ENCODE measurements around the gene TXNRD2.

The TXNRD2 gene

DNA sequence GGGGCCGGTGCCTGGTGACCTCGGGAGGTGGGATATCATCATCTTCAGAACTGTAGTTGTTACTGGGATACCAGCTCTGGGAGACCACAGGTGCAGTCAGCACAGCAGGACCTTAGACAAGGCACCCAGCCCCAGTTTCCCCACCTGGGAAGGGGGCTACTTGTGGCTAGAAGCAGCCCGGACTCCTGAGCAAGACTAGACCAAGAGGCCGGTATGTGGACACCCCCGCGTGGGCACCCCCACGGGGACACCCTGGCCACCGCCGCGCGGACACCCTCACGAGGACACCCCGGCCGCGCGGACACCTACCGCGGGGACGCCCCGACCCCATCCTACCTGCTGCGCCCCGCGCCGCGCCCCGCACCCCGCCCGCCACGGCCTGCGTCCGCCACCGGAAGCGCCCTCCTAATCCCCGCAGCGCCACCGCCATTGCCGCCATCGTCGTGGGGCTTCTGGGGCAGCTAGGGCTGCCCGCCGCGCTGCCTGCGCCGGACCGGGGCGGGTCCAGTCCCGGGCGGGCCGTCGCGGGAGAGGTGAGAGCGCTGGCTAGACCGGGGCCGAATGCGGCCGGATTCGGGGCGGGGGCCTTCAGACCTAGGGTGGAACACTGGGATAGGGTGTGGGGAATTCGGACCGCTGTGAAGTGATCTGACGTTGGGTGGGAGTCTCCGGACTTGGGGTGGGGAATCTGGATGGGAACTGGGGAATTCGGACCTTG lies at the start of gene TXNRD2, which contains the start of gene COMT:
TSS of gene TXNRD2 (minus strand) at position 454 of the 718 bp plus-strand sequence. CDS start at position 439, 15 bp downstream.
TSS of gene COMT (plus strand) at position 408 of the 718 bp plus-strand sequence. CDS start 20,755 bp downstream, outside the sequence.
- peak; percentile 87 for ATAC-seq
- DNase-seq, result peak; percentile 83

DNA sequence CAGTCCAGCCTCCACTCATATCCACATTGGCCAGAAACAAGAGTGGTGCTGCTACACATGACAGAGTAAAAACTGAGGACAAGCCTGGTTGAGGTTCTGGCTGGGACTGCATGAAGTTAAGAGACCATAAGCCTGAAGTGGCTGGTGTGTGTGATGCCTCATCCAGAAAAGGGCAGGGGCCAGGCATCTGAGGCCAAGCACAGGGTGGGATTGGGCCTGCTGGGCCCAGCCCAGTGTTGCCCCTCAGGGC lies 49.7 kb upstream of the TXNRD2 start:
- DNase-seq, result no peak

DNA sequence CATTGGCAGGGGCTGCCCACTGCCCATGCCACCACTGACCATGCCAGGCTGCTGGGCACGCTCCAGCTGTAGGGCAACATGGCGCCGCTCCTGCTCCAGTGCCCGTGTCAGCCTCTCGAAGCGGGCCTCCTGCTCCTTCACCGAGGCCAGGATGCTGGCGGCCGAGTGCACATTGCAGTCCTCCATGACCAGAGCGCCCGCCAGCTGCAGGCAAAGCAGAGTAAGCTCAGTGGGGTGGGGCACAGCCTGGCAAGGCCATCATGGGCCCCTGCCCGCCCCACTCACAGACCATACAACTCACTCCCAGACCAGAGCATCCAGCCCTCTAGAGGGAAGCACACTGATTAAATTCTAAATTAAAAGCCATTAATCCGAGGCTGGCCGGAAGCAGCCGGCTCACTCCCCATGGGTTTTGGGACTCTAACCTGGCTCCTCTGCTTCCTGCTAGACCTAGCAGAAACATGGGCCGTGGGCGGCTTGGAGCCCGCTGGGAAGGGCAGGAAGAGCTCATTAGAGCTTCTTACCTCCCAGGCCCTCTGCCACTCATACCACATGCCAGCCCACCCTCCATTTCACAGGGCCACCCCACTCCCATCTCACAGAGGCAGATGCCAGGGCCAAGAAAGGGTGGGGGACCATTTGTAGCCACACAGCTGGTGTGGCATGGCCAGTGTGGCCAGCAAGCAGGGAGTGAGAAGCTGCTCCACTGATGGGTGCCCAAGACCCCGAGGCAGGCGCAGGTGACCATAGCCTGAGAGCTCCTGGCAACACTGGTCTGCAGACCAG lies 49.2 kb upstream of the TXNRD2 start:
- no peak for DNase-seq
- no peak for ATAC-seq

More for the DNA sequence above, 49.7 kb upstream of the TXNRD2 start:
- no peak for ATAC-seq

DNA sequence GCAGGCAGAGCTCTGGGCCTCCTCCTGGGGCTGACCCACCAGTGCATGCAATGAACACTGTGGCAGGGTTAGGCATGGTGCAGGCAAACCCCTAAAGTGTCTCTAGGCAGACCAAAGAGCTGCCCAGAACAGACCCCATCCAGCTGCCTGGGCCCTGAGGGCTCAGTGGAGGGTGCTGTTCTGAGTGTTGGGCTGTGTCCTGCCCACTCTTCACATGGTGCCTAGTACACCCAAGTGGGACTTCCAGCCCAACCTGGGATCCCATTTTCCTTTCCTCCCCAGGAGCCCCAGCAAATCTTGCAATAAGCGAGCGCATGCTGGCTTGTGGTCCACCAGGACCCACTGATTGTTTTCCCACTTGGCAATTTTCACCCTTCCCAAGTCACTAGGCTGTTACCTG lies 48.6 kb upstream of the TXNRD2 start:
- DNase-seq (no peak), ATAC-seq (no peak)

DNA sequence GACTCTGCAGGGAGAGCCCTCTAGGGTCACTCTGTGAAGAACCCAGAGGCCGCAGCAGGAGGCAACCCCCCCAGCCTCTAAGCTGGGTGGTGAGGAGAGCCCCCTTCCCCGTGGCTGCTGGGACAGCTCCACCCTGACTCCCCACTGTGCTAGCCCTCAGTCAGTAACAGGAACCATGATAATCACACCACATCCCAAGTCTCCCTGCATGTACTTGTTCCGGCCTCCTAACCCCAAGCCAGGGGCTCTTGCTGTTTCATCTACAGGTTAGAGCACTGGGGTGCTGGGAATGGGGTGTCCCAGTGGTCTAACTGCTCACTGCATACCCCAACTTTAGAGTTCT lies 48.1 kb upstream of the TXNRD2 start:
- no peak for DNase-seq
- ATAC-seq, result no peak

DNA sequence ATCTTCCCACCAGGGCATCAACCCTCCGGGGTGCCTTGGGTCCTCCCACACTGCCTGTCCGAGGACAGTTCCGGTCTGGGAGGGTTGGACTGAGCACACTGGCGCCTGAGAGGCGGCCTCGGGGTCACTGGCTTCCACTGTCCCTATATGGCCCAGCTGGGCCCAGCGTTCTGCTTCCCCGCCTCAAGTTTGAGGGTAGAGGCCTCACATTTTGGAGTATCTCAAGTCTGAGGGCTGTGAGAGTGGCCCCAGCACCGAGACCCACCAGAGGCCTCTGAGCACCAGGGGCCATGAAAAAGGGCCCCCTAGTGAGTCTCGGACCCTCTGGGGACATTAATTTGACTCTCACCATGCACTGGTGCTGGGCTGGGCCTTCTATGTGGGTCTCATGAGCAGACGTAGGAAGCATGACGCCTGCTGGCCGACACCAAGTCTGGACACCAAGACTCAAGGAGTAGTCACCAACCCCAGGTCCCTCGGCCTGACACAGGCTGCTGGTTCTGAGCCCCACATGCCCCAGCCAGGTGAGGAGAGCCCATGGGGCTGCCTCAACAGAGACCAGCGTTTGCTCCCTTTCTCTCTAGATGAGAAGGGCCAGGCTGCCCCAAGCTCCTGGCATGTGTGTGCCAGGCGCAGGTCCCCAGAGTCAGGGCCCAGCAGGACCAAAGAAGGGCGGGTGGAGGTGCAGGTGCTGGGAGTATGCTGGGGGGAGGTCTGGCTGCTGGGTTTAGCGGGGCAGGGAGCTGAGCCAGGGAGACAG lies 47.5 kb upstream of the TXNRD2 start:
- ATAC-seq (no peak), DNase-seq (no peak)

DNA sequence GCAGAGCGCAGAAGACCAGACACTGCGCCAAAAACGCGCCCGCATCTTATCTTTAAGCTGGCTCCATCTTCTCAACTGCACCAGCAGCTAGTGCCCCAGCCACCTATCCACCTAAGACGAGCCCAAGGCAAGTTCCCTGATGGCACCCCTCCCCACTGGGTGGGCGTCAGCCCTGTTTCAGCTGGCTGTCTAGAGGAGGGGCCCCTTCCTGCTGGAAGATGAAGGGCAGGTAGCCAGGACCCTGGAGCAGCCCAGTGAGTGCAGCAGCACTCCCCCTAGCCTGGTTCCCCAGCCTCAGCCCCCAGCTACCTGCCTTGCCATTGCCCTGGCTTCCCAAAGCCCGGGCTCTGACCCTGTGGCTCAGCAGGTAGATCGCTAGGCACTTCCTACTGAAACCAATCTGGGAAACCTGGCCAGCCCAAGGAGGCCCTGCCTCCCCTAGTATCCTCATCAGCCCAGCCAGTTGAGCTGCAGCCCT lies 46.8 kb upstream of the TXNRD2 start:
- ATAC-seq (no peak), DNase-seq (no peak)

DNA sequence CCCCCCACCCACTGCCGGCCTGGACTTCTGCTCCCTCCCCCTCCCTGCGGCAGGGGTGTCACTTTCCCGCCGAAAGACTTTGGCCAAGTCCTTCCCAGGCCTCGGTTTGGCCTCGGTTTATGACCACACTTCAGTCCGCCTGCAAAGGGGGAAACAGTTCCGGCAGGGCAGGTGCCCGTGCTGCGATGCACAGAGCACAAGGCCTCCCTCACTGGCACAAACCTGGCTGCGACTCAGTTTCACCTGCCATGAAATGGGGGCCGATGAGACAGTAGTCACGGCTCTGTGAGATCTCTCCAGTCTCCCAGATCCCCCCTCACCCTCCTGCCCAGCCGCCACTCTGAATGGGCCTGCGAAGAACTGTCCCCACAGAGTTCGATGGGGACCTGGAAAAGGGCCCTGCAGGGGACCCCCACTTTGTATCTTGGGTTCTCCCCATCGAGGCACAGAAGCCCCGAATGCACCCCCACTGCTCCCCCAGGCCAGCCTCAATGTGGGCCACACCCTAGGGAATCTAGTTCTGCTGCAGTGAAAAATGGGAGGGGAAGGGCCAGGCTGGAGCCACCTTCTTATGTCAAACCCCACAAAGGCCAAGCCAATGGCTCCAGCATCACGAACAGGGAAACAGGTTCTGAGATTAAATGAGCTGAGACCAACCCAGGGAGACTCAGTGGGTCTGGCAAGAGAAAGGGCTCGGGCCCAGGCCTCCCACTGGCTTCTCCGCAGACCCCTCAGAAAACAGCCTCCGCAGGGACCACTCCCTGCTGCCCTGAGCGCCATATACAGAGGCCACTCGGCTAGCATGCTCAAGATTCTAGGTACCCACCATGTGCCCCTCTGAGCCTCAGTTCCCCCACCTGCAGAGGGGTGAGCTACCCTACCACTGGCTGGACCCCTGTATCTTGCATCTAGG lies 46.0 kb upstream of the TXNRD2 start:
- DNase-seq (no peak), ATAC-seq (no peak)

DNA sequence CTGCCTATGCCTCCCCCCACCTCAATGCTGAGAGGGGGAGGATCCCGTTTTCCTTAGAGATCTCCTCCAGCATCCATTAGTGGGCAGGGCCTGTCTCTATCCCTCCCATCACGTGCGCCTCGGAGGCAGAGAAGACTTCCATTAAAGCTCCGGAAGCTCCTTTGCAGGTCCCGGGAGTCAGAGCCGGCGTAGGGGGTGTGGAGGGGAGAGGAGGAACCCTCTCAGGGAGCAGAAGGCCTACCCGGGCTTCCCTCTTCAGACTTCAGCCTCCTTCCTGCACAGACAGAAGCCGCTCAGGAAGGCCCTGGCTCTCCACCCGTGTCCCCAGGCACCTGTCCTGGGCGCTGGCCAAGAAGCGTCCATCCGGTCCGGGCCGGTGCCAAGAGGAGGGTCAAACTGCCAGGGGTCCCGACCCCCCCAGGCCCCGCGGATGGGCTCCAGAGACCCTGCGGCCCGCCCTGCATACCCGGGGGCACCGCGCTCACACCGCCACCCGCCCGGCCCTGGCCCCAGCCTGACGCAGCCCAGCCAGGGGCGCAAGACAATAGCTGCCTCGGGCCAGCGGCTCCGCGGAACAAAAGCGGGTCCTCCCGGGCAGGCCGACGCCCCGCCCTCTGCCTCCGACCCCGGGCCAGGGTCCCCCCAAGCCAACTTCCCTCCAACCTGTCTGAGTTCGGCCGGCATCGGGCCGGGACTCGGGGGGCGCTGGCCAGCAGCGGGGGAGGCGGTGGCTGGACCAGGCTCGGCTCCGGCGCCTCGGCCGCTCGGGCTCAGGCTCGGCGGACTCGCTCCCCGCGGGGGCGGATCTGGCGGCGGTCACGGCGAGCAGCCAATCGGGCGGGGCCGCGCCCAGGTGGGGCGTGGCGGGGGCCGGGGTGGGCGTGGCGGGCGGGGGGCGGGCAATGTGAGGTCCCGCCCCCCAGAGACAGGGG lies 45.1 kb upstream of the TXNRD2 start:
- peak; percentile 73 for ATAC-seq
- DNase-seq, result peak; percentile 79

DNA sequence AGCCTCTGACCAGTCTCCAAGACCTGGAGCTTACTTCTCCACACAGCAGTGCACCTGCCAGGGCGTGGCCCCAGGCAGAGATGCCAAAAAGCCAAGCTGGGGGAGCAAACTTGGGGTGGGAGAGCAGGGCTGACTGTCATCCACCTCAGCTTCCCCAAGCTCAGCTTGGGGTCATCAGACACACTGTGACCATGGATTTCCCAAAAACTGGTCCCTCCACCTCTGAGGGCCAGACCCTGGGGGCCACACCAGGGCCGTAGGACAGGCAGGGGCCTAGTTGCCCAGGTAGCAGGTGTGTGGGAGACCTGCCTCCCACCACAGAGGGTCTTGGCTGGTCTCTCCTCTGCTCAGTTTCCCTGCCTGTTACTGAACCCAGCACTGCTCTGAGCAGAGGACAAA lies 44.4 kb upstream of the TXNRD2 start:
- ATAC-seq (no peak), DNase-seq (no peak)

DNA sequence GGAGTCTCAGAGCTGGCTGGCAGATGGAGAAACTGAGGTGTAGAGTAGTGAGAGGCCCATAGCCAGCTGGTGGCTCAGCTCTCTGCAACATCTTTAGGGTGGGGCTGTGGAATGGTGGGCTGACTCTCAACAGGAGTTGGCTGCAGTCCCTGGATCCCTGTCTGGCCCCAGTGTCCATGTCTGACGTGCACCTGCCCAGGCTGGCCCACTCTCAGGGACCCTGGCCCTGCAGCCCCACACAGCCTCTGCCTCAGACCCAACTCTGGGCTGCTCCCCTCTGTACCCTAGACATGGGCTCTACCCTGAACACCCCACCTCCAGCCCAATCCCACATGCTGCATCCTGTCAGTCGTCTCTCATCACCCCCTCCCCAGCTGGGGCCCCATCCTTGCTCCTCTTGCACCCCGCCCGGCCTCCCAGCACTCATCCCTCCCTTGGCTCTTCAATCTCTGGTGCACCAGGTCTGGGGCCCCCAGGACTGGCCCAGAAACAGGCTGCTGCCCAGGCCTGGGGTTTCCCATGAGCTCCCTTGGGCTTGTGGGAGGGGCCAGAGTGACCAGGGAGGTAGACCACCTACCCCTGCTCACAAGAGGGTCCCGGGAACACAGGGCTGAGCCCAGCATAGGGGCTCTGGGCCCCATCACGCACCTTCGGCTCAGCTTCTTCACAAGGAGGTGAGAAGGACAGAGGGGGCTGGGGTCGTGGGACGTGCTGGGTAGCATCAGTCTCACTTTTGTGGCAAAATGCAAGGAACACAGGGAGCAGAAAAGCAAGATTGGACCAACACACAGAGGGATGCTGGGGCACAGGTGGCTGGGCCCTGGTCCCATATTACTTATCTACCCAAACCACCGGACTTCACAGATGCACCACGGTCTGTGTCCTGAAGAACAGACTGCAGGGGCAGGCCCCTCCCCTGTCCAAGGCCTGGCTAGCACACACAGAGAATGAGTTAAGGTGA lies 43.5 kb upstream of the TXNRD2 start:
- DNase-seq (no peak), ATAC-seq (no peak)

DNA sequence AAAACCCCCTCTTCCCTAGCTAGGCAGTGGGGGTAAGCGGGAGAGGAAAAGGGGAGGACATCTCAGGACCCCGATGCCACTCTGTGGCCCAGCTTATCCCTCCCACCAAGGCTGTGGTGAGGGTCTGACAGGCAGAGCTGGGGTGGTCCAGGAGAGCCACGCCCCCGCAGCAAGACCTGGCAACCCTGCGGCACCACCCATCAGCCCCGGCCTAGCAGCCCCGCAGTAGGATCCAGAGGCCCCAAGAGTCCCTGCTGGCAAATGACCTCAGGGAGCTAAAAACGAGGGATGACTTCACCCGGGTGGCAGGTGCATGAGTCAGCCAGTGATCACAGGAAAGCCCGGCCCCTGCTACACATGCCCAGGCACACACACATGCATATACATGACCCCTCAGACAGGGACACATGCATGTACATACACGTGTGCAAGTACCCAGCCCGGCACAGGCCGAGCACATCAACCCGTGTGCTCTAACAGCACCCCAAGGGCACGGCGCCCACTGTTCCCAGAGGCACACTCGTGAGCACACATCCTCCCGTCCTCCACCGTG lies 42.7 kb upstream of the TXNRD2 start:
- DNase-seq (peak; percentile 29), ATAC-seq (peak; percentile 7)

DNA sequence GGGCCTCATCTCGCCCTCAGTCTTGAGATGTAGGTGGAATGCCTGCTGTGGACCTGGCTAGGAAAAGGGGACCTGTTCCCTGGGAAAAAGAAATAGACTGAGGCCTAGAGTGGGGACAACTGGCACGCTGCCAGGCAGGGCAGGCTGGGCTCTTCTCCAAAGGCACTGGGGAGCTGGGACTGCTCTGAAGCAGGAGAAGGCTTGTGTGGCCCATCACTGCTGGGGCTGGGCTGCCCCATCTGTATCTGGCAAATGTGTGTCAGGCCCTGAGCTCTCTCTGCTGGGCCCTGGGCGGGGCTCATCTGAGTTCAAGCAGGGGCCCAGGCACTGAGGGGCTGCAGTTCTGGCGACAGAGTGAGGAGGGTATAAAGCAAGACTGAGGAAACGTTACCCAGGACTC lies 42.1 kb upstream of the TXNRD2 start:
- ATAC-seq, result no peak

DNA sequence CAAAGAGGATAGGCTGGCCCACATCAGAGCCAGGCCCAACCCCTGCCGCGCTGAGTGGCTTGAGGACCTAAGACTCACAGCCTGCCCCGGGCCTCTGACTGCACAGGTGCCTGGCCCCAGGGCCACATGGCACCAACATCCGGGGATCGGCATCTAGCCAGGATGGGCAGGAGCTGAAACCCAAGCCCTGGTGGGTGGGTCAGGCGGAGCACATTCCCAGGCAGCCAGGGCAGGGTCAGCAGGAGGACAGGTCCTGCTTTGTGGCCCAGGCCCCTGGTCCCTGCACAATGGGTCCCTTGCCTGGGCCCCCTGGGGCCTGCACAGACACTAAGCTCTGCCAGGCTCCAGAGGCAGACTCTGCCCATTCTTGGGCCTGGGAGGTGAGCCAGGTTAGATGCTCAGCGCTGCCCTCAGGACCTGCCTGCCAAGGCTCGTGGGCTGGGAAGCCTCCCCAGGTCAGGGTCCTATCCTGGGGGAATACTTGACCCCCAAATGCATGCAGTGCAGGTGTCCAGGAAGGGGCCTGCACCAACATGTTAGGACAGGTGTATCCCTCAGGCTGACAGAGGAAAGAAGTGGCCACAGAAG lies 41.5 kb upstream of the TXNRD2 start:
- DNase-seq, result no peak
- no peak for ATAC-seq

More for the DNA sequence above, 42.1 kb upstream of the TXNRD2 start:
- no peak for DNase-seq

DNA sequence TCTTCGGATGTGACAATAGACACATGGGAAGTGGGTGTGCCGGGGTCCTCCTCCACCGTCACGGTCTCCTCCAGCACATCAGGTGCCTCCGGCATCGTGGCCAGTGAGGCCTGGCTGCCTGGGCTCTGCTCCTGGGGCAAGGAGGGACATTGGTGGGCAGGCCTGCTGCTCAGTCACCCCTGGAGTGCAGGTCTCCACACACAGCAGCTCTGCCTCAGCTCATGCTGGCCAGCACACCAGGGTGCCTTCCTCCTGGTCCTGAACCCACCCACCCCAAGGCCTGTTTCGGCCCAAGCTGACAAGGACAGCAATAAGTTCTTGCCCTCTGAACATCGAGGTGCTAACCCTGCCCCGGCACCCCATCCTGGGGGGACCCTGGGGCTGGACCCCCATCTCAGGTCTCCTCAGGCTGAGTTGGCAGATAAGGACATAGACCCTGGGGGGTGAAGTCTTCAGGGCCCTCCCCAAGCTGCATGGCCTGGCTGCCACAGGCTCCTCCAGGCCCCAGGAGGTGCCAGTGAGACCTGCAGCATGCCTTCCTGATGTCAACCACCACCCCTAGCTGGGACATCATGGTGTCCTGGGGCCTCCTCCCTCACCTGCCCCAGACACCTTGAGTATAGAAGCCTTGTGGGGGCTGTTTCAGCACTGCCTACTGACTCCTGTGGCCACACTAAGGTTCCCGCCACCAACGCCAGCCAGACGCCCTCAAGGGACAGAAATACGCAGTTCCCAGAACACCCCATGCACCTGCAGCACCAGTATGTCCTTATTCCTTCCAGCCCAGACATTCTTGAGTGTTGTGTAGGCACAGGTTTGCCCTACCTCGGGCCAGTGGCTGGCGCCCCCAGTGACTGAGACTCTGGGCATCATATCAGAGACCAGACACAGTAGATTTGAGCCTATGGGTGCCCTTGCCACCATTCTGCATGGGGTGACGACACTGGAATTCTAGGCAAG lies 40.6 kb upstream of the TXNRD2 start:
- no peak for DNase-seq

DNA sequence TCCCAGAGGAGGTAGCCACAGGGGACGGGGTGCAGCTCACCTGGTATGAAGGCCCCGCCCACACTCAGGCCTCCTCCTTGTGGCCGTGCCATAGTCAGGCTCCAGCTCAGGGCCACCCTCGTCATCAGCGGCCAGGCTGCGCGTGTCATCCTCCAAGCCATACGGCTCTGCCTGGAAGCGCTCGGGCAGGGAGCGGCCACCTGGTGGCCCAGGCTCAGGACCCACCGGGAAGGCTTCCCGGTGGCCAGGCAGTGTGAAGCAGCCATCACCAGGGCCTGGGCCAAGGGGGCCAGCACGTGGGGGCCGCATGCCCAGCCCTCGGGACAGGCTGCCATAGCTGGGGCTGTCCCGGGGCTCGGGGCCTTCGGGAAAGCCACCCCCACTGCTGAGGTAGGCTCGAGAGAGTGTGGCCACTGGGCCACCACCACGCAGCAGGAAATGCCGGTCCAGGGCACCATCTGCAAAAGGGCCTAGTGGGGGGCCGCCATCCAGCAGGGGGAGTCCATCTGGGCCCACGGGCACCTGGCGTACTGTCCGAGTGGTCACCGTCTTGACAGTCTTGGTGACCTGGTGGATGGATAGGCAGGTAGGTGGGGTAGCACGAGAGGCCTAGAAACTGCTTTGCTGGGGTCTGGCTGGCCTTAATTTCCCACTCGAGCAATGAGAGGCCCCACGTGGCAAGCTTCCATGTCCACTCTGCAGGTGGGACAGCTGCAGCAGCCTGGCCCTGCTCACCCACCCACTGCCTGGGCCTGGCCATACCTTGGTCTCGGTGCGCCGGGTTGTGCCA lies 39.7 kb upstream of the TXNRD2 start:
- DNase-seq, result no peak
- no peak for ATAC-seq

More for the DNA sequence above, 40.6 kb upstream of the TXNRD2 start:
- no peak for ATAC-seq

DNA sequence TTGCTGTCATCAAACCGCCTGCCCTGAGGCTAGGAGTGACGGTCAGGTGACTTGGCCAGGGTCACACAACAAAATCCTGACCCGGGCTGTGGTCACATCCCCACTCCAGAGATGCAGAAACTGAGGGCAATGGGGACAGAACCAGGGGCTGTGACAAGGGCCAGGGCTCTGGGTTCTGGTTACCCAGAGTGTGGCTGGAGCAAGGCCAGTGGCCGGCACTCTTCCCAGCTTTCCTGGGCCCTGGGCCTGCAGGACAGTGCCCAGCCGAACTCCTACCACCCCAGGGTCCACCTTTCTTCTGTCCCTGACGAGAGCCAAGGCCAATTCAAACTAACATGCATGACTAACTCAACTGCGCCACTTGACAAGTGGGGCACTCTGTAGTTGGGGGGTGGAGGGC lies 39.1 kb upstream of the TXNRD2 start:
- DNase-seq, result no peak
- no peak for ATAC-seq
